Fibroblast of skin of left quadriceps (primary cell): ENCODE data around the gene SNAPC1.
"Not testable (repeated sequence)": the region's sequence is repeated elsewhere in the genome, so short reads cannot be mapped to it uniquely, and the experiment has no call there.

Experiments
- DNase-seq, 2 experiments: peaks; one replicate each; pipeline ENCODE4 v3.0.0-alpha.2; 2013; ENCODE audit warnings: low read depth in 2 of 2

The SNAPC1 gene

GRCh38 chr14:61750708-61751474 lies 11.3 kb upstream of the SNAPC1 start:
- peak in 1 of 2 experiments; percentile 43 for DNase-seq

- DNase-seq: no peak
Measured at GRCh38 chr14:61751475-61751989, 10.7 kb upstream of the SNAPC1 start.

- DNase-seq: no peak
Measured at GRCh38 chr14:61752626-61753025, 9.6 kb upstream of the SNAPC1 start.

- no peak for DNase-seq
Measured at GRCh38 chr14:61753631-61754030, 8.6 kb upstream of the SNAPC1 start.

- no peak for DNase-seq
Measured at GRCh38 chr14:61754627-61755381, 7.4 kb upstream of the SNAPC1 start.

GRCh38 chr14:61755382-61755742 lies 6.9 kb upstream of the SNAPC1 start:
- not testable (repeated sequence) for DNase-seq

- DNase-seq: no peak
Measured at GRCh38 chr14:61756135-61756534, 6.1 kb upstream of the SNAPC1 start.

GRCh38 chr14:61759878-61760277 lies 2.3 kb upstream of the SNAPC1 start:
- no peak for DNase-seq

GRCh38 chr14:61761557-61761956 lies 663 bp upstream of the SNAPC1 start:
- no peak for DNase-seq

- no peak for DNase-seq
Measured at GRCh38 chr14:61764342-61765122, 2.3 kb downstream of the SNAPC1 start.

GRCh38 chr14:61765225-61765943 lies 3.2 kb downstream of the SNAPC1 start:
- DNase-seq: no peak

- no peak for DNase-seq
Measured at GRCh38 chr14:61766151-61766550, 3.9 kb downstream of the SNAPC1 start.

GRCh38 chr14:61768240-61768639 lies 6.0 kb downstream of the SNAPC1 start:
- DNase-seq: no peak

GRCh38 chr14:61769893-61770292 lies 7.7 kb downstream of the SNAPC1 start:
- DNase-seq: no peak

GRCh38 chr14:61774861-61775260 lies 12.6 kb downstream of the SNAPC1 start:
- DNase-seq: no peak

- DNase-seq: no peak
Measured at GRCh38 chr14:61780125-61780524, 17.9 kb downstream of the SNAPC1 start.

- no peak for DNase-seq
Measured at GRCh38 chr14:61797309-61797708, 35.1 kb downstream of the SNAPC1 start.

- DNase-seq: no peak
Measured at GRCh38 chr14:61802010-61802568, 39.9 kb downstream of the SNAPC1 start.

- DNase-seq: no peak
Measured at GRCh38 chr14:61803755-61804154, 41.5 kb downstream of the SNAPC1 start.

GRCh38 chr14:61805451-61805850 lies 43.2 kb downstream of the SNAPC1 start:
- DNase-seq: no peak

- DNase-seq: no peak
Measured at GRCh38 chr14:61811882-61812346, 49.7 kb downstream of the SNAPC1 start.
